Ovary (tissue), 9 donors: ENCODE data around the gene DUSP9. TPM values are rescaled to one million over a fixed set of nuclear protein-coding genes. Genes with fewer than 3 reads are reported as not detected.
A peak's percentile ranks its signal among the peaks of the same experiment; 100 is the strongest.

Source experiments
- DNase-seq, 5 donors: peaks; one replicate each; pipeline ENCODE4 v3.0.0-alpha.2; 2019 to 2020
- H3K27ac ChIP-seq, 2 donors: fragments of 200-600 bp; one replicate each; pipeline versions ENCODE4 v1.5.1 to v1.8.0; 2019 to 2022
- H3K27me3 ChIP-seq: fragments of 200-600 bp; one replicate; pipeline ENCODE4 v1.8.0; 2022
- H3K36me3 ChIP-seq: fragments of 200-600 bp; sonication (generic); one replicate; pipeline ENCODE4 v1.5.1; 2019
- H3K4me1 ChIP-seq: one replicate; pipeline ENCODE4 v1.8.1; 2013; ENCODE audit warnings: mild to moderate bottlenecking, moderate library complexity; ENCODE audit not compliant: insufficient read depth
- H3K4me3 ChIP-seq: fragments of 200-600 bp; sonication (generic); one replicate; pipeline ENCODE4 v1.5.1; 2017
- H3K9me3 ChIP-seq, 2 donors: fragments of 200-600 bp in 1 of 2; sonication (generic) in 1 of 2; one replicate each; pipeline versions ENCODE4 v1.5.1 to v1.8.1; 2013 to 2019; ENCODE audit warnings: mild to moderate bottlenecking in 1 of 2, moderate library complexity in 1 of 2
- EP300 ChIP-seq: sonication (generic); formaldehyde crosslinking; IDR thresholded peaks from one replicate; pipeline ENCODE4 v1.6.1; 2017; ENCODE audit warnings: antibody characterized with exemption
- POLR2A ChIP-seq: fragments of 450-650 bp; IDR thresholded peaks from one replicate; pipeline ENCODE4 v1.6.1; 2017; ENCODE audit warnings: antibody characterized with exemption, mild to moderate bottlenecking, moderate library complexity
- WGBS, 3 donors: extraction: QIAGEN DNeasy Blood & Tissue Kit in 1 of 3; methylation state at CpG; one replicate each; pipeline versions ENCODE4 v1.1.5 to v1.1.7; 2013 to 2017; 5-methylcytosine and 5-hydroxymethylcytosine counted together
- intact Hi-C, 4 donors: fragments of 100-400 bp; cut with DNase I; formaldehyde crosslinking; loops; one replicate each; pipeline versions ENCODE4 v1.11.0 to v1.15.1; 2022 to 2023
- polyA plus RNA-seq, 2 donors: library from polyadenylated mRNA; stranded (reverse); fragments of 200-250 nt in 1 of 2; fragments of 350-450 nt in 1 of 2; fragmentation: Illumina TruSeq in 1 of 2; extraction: RNeasy Lipid Tissue Mini Kit (QIAGEN cat#74804) in 1 of 2; gene quantifications; one replicate each; pipeline ENCODE4 v1.2.3, GENCODE V29; 2013 to 2014
- total RNA-seq, 7 donors: library from RNA; depleted of rRNA in 2 of 7; stranded (reverse); fragments of >200 nt in 2 of 7; fragmentation: NEBNext Ultra II Directional in 3 of 7; extraction: Animal tissue kit (Norgen Biotek cat#: 25700) in 3 of 7; gene quantifications; one replicate each; pipeline versions ENCODE4 v1.1.0 to v1.2.4, GENCODE V29; 2016 to 2023
- TF ChIP-seq, protein P1 (sequence below), 3 donors: fragments of 450-650 bp in 2 of 3; fragments of 200-600 bp in 1 of 3; IDR thresholded peaks; one replicate each; pipeline versions ENCODE4 v1.5.1 to v1.8.0; 2016 to 2022; ENCODE audit warnings: antibody characterized with exemption in 3 of 3, mild to moderate bottlenecking in 1 of 3
- donor health status: DM: no; HTN: no; CAD: no; lungs with moderate emphysema.
- donor health status: DM: no; HTN: no; CAD: no.
- donor health status: Bipolar disorder and iron deficiency.
- donor health status: DM: yes; HTN: yes; CAD: no.
- donor health status: DM: no; HTN: no; CAD: no.
- donor health status: DM: yes; HTN: yes; CAD: no.

DUSP9 gene
- total and polyA plus RNA-seq, 9 donors, result 0.12 to 3.7 (median 0.65) TPM; not detected in 1

DNA sequence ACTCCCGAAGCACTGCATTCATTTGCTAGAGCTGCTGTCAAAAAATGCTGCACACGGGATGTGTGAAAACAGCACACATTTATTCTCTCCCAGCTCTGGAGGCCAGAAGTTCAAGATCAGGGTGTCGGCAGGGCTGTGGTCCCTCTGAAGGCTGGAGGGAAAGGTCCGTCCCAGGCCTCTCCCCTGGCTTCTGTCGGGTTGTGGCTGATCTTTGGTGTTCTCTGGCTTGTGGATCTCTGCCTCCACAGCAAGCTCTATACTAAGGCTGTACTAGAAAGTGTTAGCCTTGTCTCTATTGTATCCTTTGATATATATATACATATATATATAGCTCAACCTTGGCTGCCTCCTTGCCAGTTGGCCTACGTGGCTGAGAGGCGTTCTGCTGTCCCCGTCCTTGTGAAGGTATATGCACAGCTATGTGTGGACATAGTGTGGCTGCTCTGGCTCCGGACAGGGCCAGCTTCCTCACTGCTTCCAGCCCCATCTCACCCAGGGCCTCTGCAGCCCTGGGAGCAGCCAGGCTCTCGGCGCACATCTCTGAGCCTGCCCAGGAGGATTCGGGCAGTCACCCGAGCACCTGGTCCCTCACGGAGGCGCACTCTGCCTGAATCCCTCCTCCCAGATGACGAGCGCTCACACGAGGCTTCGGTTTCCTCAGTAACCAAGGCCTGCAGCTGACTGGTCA is 15.0 kb upstream of the DUSP9 start:
- H3K4me3 ChIP-seq, result no peak overlapping the region
- H3K27ac ChIP-seq, result no peak overlapping the region
- no peaks in the 10 kb centered on the region for H3K9me3 ChIP-seq
- 87 to 90% (median 88%) methylated on average over 19 of the region's 19 CpGs for whole genome bisulfite sequencing, 3 donors
- TF ChIP-seq POLR2A, result no peak
- TF ChIP-seq EP300, result no peak
- intact Hi-C loops, result no loop called here
- peaks cover 7% of the 10 kb centered on the region for H3K4me1 ChIP-seq
- H3K36me3 ChIP-seq, result no peaks in the 10 kb centered on the region
- peak in 2 of 5 donors; percentile 2 to 10 for DNase-seq
- H3K27me3 ChIP-seq, result no peaks in the 10 kb centered on the region

DNA sequence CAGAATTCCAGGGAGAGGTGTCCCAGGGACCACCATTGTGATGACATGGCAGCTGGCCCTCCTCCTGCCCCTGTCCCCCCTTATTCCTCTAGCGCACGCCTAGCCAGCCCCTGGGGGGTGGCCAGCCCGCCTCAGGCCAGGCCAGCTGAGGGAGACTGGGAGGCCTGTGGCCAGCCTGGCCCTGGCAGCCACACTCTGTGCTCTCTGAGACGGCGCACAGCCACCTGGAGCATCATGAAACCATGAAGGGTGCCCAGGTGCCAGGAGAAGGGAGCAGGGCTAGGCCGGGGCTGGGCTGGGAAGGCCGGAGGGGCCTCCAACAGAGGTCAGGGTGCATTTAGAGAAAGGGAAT is 14.4 kb upstream of the DUSP9 start:
- no peaks in the 10 kb centered on the region for H3K27me3 ChIP-seq
- no peaks in the 10 kb centered on the region for H3K36me3 ChIP-seq
- 77 to 83% (median 79%) methylated on average over 6 to 7 of the region's 7 CpGs for WGBS, 3 donors
- TF ChIP-seq POLR2A (no peak), EP300 (no peak)
- TF ChIP-seq, protein P1, sequence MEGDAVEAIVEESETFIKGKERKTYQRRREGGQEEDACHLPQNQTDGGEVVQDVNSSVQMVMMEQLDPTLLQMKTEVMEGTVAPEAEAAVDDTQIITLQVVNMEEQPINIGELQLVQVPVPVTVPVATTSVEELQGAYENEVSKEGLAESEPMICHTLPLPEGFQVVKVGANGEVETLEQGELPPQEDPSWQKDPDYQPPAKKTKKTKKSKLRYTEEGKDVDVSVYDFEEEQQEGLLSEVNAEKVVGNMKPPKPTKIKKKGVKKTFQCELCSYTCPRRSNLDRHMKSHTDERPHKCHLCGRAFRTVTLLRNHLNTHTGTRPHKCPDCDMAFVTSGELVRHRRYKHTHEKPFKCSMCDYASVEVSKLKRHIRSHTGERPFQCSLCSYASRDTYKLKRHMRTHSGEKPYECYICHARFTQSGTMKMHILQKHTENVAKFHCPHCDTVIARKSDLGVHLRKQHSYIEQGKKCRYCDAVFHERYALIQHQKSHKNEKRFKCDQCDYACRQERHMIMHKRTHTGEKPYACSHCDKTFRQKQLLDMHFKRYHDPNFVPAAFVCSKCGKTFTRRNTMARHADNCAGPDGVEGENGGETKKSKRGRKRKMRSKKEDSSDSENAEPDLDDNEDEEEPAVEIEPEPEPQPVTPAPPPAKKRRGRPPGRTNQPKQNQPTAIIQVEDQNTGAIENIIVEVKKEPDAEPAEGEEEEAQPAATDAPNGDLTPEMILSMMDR (IDR thresholded peaks at IDR 0.05), result no peak
- H3K27ac ChIP-seq, result no peak overlapping the region
- no peak overlapping the region for H3K4me3 ChIP-seq
- no peaks in the 10 kb centered on the region for H3K9me3 ChIP-seq
- peak in 1 of 5 donors; percentile 4 for DNase-seq
- intact Hi-C loops, result no loop called here
- peaks cover 5% of the 10 kb centered on the region for H3K4me1 ChIP-seq

DNA sequence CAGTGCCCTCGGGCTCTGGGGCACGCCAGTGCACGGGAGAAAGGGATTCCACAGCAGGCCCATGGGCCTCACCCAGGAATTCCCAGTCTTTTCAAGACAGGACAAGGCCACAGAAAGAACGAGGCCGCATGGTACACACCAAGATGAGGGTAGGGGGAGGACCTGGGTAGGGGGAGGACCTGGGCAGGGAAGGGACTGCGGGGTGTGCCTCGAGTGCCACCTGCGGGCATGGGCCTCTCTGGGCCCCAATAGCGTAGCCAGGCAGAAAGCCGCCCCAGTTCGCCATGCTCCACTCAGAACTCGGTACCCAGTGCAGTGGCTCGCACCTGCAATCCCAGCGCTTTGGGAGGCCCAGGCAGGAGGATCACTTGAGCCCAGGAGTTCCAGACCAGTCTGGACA is 14.0 kb upstream of the DUSP9 start:
- peak in 2 of 5 donors; percentile 7 to 8 for DNase-seq
- Histone ChIP-seq H3K27me3 (no peaks in the 10 kb centered on the region), H3K9me3 (no peaks in the 10 kb centered on the region)

DNA sequence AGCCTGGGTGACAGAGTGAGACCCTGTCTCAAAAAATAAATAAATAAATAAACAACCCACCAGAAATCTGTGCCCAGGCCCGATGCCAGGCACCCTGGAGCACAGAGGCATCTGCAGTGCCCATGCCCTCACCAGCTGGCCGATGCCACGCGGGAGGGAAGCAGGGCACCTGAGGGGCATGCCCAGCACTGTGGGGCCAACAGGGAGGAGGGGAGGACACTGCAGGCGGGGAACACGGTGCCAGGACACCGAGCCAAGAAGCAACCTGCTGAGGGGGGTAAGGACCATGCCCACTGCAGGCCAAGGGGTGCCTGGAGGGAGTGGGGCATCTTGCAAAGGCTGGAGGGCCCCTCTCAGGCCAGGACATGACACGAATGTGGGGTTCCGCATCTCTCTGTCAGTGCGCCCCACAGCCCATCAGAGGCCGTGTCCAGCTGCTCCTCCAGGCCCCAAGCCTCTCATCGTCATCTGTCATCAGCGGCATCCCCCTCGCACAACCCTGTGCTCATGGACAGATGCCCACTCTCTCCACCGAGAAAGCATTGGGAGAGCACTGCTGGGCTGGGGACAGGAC is 13.3 kb upstream of the DUSP9 start:
- 73 to 85% (median 82%) methylated on average over 14 to 15 of the region's 15 CpGs for WGBS, 3 donors
- H3K4me3 ChIP-seq, result no peak overlapping the region
- no peak overlapping the region for H3K27ac ChIP-seq
- H3K27me3 ChIP-seq, result no peaks in the 10 kb centered on the region
- intact Hi-C loops, result no loop called here
- peaks cover 5% of the 10 kb centered on the region for H3K4me1 ChIP-seq
- TF ChIP-seq EP300 (no peak), POLR2A (no peak)
- TF ChIP-seq, protein P1 (IDR thresholded peaks at IDR 0.05), result no peak
- no peaks in the 10 kb centered on the region for H3K9me3 ChIP-seq
- DNase-seq, result peak in 3 of 5 donors; percentile 10 to 28 (median 14)
- no peaks in the 10 kb centered on the region for H3K36me3 ChIP-seq

More for the DNA sequence above, 14.0 kb upstream of the DUSP9 start:
- Histone ChIP-seq H3K4me1 (peaks cover 5% of the 10 kb centered on the region), H3K27ac (no peak overlapping the region), H3K4me3 (no peak overlapping the region), H3K36me3 (no peaks in the 10 kb centered on the region)
- intact Hi-C loops, result no loop called here
- 82 to 93% (median 91%) methylated on average over 14 of the region's 14 CpGs for WGBS, 3 donors
- no peak for TF ChIP-seq POLR2A
- TF ChIP-seq, protein P1 (IDR thresholded peaks at IDR 0.05), result no peak
- TF ChIP-seq EP300, result no peak

DNA sequence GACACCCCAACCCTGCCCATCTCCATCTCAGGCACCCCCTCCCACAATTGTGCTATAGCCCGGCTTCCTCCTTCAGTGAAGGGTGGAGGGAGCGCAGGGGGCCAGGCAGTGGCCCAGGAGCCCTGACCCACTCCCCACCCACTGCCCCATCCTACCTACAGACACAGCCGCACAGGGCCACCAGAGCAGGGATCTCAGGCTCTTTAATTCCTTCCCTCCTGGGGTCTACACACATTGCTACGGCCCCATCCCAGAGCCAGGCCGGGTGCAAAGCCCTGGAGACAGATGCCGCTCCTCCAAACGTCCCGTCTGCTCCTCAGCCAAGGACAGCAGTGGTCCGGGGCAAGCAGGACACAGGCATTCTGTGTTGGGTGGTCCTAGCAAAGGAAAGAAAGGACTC is 12.8 kb upstream of the DUSP9 start:
- no peaks in the 10 kb centered on the region for H3K9me3 ChIP-seq
- H3K4me3 ChIP-seq, result no peak overlapping the region
- intact Hi-C loops, result no loop called here
- 66 to 79% (median 71%) methylated on average over 9 of the region's 9 CpGs for WGBS, 3 donors
- no peak overlapping the region for H3K27ac ChIP-seq
- H3K36me3 ChIP-seq, result no peaks in the 10 kb centered on the region
- TF ChIP-seq POLR2A (no peak), EP300 (no peak)
- TF ChIP-seq, protein P1 (IDR thresholded peaks at IDR 0.05), result no peak
- no peaks in the 10 kb centered on the region for H3K27me3 ChIP-seq
- peak in 1 of 5 donors; percentile 7 for DNase-seq
- peaks cover 5% of the 10 kb centered on the region for H3K4me1 ChIP-seq
